Astrocyte (in vitro differentiated cells and primary cell): ENCODE measurements around the gene OPA1. TPM values are rescaled to one million over a fixed set of nuclear protein-coding genes. Genes with fewer than 3 reads are reported as not detected.

Experiments
- DNase-seq: peaks from one replicate; pipeline ENCODE4 v3.0.0-alpha.2; 2010; ENCODE audit warnings: low read depth
- FAIRE-seq: peaks from 2 replicates; lab custom pipeline; 2011; peaks lifted over from hg19 to GRCh38; lab: Jason Lieb, UNC
- H2AFZ ChIP-seq: 2 replicates; pipeline ENCODE4 v1.6.0; 2012; ENCODE audit warnings: low read depth, low read length, inconsistent platforms
- H3K27ac ChIP-seq: 2 replicates; pipeline ENCODE4 v1.5.1; 2011; ENCODE audit warnings: low read depth, low read length, inconsistent platforms
- H3K27me3 ChIP-seq: 2 replicates; pipeline ENCODE4 v1.6.0; 2011; ENCODE audit warnings: low read length, inconsistent platforms; ENCODE audit not compliant: insufficient read depth
- H3K36me3 ChIP-seq: 2 replicates; pipeline ENCODE4 v1.5.1; 2011; ENCODE audit warnings: low read length, inconsistent platforms; ENCODE audit not compliant: insufficient read depth
- H3K4me1 ChIP-seq: 2 replicates; pipeline ENCODE4 v1.5.1; 2011; ENCODE audit warnings: low read length, inconsistent platforms; ENCODE audit not compliant: insufficient read depth
- H3K4me2 ChIP-seq: 2 replicates; pipeline ENCODE4 v1.6.0; 2012; ENCODE audit warnings: low read length, inconsistent platforms
- H3K4me3 ChIP-seq: 2 replicates; pipeline ENCODE4 v1.5.1; 2011; ENCODE audit warnings: low read depth, mild to moderate bottlenecking, low read length, inconsistent platforms; ENCODE audit not compliant: insufficient read depth
- H3K79me2 ChIP-seq: 2 replicates; pipeline ENCODE4 v1.6.0; 2012; ENCODE audit warnings: mild to moderate bottlenecking, low read length, inconsistent platforms; ENCODE audit not compliant: insufficient read depth
- H3K9ac ChIP-seq: 2 replicates; pipeline ENCODE4 v1.6.0; 2012; ENCODE audit warnings: mild to moderate bottlenecking, low read length, inconsistent platforms
- H3K9me3 ChIP-seq: 2 replicates; pipeline ENCODE4 v1.5.1; 2012; ENCODE audit warnings: low read depth, mild to moderate bottlenecking, low read length, inconsistent platforms; ENCODE audit not compliant: insufficient read depth
- H4K20me1 ChIP-seq: 2 replicates; pipeline ENCODE4 v1.6.0; 2012; ENCODE audit warnings: low read length, inconsistent platforms; ENCODE audit not compliant: insufficient read depth
- H3K27ac Mint-ChIP-seq: one replicate; pipeline ENCODE4 v1.8.0; 2021; ENCODE audit warnings: mild to moderate bottlenecking, mixed read lengths; ENCODE audit not compliant: unreplicated experiment
- H3K27me3 Mint-ChIP-seq: one replicate; pipeline ENCODE4 v1.8.0; 2021; ENCODE audit warnings: low read depth, mixed read lengths; ENCODE audit not compliant: unreplicated experiment
- H3K36me3 Mint-ChIP-seq: one replicate; pipeline ENCODE4 v1.8.0; 2021; ENCODE audit warnings: low read depth, mixed read lengths; ENCODE audit not compliant: unreplicated experiment
- H3K4me1 Mint-ChIP-seq: one replicate; pipeline ENCODE4 v1.8.0; 2021; ENCODE audit warnings: low read depth, mixed read lengths; ENCODE audit not compliant: unreplicated experiment
- H3K4me3 Mint-ChIP-seq: one replicate; pipeline ENCODE4 v1.8.0; 2021; ENCODE audit warnings: mild to moderate bottlenecking, moderate library complexity, mixed read lengths; ENCODE audit not compliant: unreplicated experiment
- H3K9me3 Mint-ChIP-seq: one replicate; pipeline ENCODE4 v1.8.0; 2021; ENCODE audit warnings: mild to moderate bottlenecking, mixed read lengths; ENCODE audit not compliant: unreplicated experiment
- EZH2 ChIP-seq: IDR thresholded peaks from 2 replicates; pipeline ENCODE4 v1.6.1; 2012; ENCODE audit warnings: mild to moderate bottlenecking, low read length, inconsistent platforms; ENCODE audit not compliant: insufficient read depth
- total RNA-seq: library from RNA; stranded (reverse); gene quantifications from 2 replicates; pipeline ENCODE4 v1.2.1, GENCODE V29; 2021
- TF ChIP-seq, protein P1 (sequence below): IDR thresholded peaks from 2 replicates; pipeline ENCODE4 v1.5.1; 2011; ENCODE audit warnings: low read depth, mild to moderate bottlenecking, inconsistent platforms, low read length, moderate library complexity; ENCODE audit not compliant: insufficient read depth

The OPA1 gene
- total RNA-seq, 1 donor from 2014 or later = 61.8 TPM

DNA sequence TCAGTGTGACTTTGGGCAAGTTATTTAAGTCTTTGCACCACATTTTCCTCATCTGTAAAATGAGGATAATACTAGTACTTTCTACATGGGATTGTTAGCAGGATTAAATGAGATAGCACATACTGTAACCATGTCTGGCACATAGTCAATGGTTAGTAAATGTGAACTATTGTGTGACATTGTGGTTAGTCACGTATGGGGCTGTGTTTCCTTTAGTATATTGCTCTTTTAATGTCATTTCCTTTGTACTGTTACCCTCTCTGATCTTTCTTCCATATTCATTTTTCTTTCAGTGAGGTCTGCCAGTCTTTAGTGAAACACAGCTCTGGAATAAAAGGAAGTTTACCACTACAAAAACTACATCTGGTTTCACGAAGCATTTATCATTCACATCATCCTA, 21.4 kb downstream of the OPA1 start:
- no peak overlapping the region for H2AFZ ChIP-seq
- H3K9me3 ChIP-seq = no peaks in the 10 kb centered on the region
- peaks cover 24% of the 10 kb centered on the region for H4K20me1 ChIP-seq
- DNase-seq = no peak
- H3K4me1 ChIP-seq = no peaks in the 10 kb centered on the region
- Mint-ChIP-seq H3K9me3 (peaks cover 1% of the 10 kb centered on the region), H3K4me3 (no peak overlapping the region), H3K27ac (no peak overlapping the region), H3K36me3 (no peaks in the 10 kb centered on the region), H3K4me1 (no peaks in the 10 kb centered on the region), H3K27me3 (no peaks in the 10 kb centered on the region)
- H3K36me3 ChIP-seq = peaks cover 15% of the 10 kb centered on the region
- H3K27me3 ChIP-seq = no peaks in the 10 kb centered on the region
- no peak overlapping the region for H3K4me3 ChIP-seq
- H3K79me2 ChIP-seq = peaks cover 55% of the 10 kb centered on the region
- H3K27ac ChIP-seq = no peak overlapping the region
- H3K4me2 ChIP-seq = no peak overlapping the region
- TF ChIP-seq EZH2 = no peak
- no peak overlapping the region for H3K9ac ChIP-seq
- FAIRE-seq = peak; percentile 13

DNA sequence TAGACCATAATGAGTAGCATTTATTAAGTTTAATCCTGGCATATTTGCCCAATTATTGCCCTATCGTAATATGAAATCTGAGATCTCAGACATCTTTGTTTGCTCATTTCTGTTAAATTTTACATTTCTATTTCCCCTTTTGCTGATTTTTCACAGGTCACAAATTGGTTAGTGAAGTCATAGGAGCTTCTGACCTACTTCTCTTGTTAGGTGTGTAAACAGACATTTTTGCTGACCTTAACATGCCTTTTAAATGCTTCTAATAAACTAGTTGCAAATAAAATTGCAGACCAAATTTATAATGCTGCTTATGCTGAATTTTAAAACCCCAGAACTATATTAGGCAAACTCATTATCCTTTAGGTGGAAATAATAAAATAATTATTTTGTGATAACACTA, 24.6 kb downstream of the OPA1 start:
- H3K27ac ChIP-seq = no peak overlapping the region
- FAIRE-seq (no peak), DNase-seq (no peak)
- H3K27ac Mint-ChIP-seq = no peak overlapping the region
- no peaks in the 10 kb centered on the region for H3K27me3 Mint-ChIP-seq
- peaks cover 15% of the 10 kb centered on the region for H4K20me1 ChIP-seq
- H2AFZ ChIP-seq = no peak overlapping the region
- H3K79me2 ChIP-seq = peaks cover 39% of the 10 kb centered on the region
- TF ChIP-seq, protein P1, sequence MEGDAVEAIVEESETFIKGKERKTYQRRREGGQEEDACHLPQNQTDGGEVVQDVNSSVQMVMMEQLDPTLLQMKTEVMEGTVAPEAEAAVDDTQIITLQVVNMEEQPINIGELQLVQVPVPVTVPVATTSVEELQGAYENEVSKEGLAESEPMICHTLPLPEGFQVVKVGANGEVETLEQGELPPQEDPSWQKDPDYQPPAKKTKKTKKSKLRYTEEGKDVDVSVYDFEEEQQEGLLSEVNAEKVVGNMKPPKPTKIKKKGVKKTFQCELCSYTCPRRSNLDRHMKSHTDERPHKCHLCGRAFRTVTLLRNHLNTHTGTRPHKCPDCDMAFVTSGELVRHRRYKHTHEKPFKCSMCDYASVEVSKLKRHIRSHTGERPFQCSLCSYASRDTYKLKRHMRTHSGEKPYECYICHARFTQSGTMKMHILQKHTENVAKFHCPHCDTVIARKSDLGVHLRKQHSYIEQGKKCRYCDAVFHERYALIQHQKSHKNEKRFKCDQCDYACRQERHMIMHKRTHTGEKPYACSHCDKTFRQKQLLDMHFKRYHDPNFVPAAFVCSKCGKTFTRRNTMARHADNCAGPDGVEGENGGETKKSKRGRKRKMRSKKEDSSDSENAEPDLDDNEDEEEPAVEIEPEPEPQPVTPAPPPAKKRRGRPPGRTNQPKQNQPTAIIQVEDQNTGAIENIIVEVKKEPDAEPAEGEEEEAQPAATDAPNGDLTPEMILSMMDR = no peak
- no peak for TF ChIP-seq EZH2
- no peaks in the 10 kb centered on the region for H3K9me3 Mint-ChIP-seq
- no peaks in the 10 kb centered on the region for H3K9me3 ChIP-seq
- peaks cover 23% of the 10 kb centered on the region for H3K36me3 ChIP-seq
- no peak overlapping the region for H3K4me3 Mint-ChIP-seq
- no peak overlapping the region for H3K4me3 ChIP-seq
- peaks cover 6% of the 10 kb centered on the region for H3K4me1 Mint-ChIP-seq
- H3K27me3 ChIP-seq = no peaks in the 10 kb centered on the region
- H3K36me3 Mint-ChIP-seq = no peaks in the 10 kb centered on the region
- no peaks in the 10 kb centered on the region for H3K4me1 ChIP-seq
- no peak overlapping the region for H3K4me2 ChIP-seq
- no peak overlapping the region for H3K9ac ChIP-seq

DNA sequence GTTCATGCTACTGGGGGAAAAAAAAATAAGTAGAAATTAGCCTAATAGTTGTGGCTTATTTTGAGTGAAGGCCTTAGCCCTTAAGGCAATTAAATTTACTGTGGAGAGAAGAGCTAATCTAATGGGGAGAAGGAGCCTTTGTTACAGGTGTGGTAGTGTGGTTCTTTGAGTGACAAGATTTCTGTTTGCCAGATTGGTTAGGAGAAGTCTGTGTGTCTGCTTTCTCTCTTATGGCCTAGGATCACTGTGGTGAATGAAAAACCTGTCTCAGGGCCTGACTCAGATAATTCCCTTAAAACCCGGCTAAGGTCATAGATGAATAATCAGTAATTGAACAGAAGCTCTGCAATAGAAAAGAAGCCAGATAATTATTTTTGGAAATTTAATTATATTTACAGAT, 27.0 kb downstream of the OPA1 start:
- H2AFZ ChIP-seq = no peak overlapping the region
- peaks cover 4% of the 10 kb centered on the region for H4K20me1 ChIP-seq
- Mint-ChIP-seq H3K36me3 (no peaks in the 10 kb centered on the region), H3K27ac (no peak overlapping the region), H3K4me1 (peaks cover 6% of the 10 kb centered on the region), H3K9me3 (no peaks in the 10 kb centered on the region), H3K4me3 (no peak overlapping the region), H3K27me3 (no peaks in the 10 kb centered on the region)
- H3K36me3 ChIP-seq = peaks cover 26% of the 10 kb centered on the region
- no peaks in the 10 kb centered on the region for H3K4me1 ChIP-seq
- H3K4me3 ChIP-seq = no peak overlapping the region
- no peak overlapping the region for H3K4me2 ChIP-seq
- TF ChIP-seq, protein P1 = no peak
- no peak for TF ChIP-seq EZH2
- no peak for FAIRE-seq
- H3K27ac ChIP-seq = no peak overlapping the region
- DNase-seq = no peak
- H3K79me2 ChIP-seq = peaks cover 17% of the 10 kb centered on the region
- H3K9ac ChIP-seq = no peak overlapping the region
- no peaks in the 10 kb centered on the region for H3K27me3 ChIP-seq
- no peaks in the 10 kb centered on the region for H3K9me3 ChIP-seq
